SK-N-SH treated with all-trans-retinoic acid at 6 μM for 48 hours (cell line): ENCODE measurements around the gene INPP4B.

Experiments
- ATAC-seq: fragments of 200-7000 bp; cut with Tn5 transposase; 3 replicates; pipeline ENCODE4 v1.9.1; 2020; ENCODE audit warnings: mild to moderate bottlenecking, moderate library complexity
- ARNTL ChIP-seq: fragments of 450-650 bp; formaldehyde crosslinking; IDR thresholded peaks from 2 replicates; pipeline ENCODE4 v1.5.0; 2020; ENCODE audit warnings: low read depth, mild to moderate bottlenecking, moderate library complexity, borderline replicate concordance
- BACH2 ChIP-seq: fragments of 250-450 bp; sonication (Bioruptor Pico); IDR thresholded peaks from 2 replicates; pipeline ENCODE4 v1.9.0; 2021; ENCODE audit warnings: mild to moderate bottlenecking, borderline replicate concordance
- ESRRG ChIP-seq: fragments of 250-450 bp; sonication (Bioruptor Pico); IDR thresholded peaks from 2 replicates; pipeline ENCODE4 v1.6.1; 2021; ENCODE audit warnings: mild to moderate bottlenecking
- ISL1 ChIP-seq: fragments of 250-450 bp; sonication (Bioruptor Pico); IDR thresholded peaks from 2 replicates; pipeline ENCODE4 v2.1.2; 2022; ENCODE audit warnings: mild to moderate bottlenecking, moderate library complexity
- OSR1 ChIP-seq: fragments of 250-450 bp; sonication (Bioruptor Pico); IDR thresholded peaks from 2 replicates; pipeline ENCODE4 v1.8.0; 2022; ENCODE audit warnings: moderate library complexity, mild to moderate bottlenecking, inconsistent platforms
- PPARA ChIP-seq: fragments of 250-450 bp; sonication (Bioruptor Pico); IDR thresholded peaks from 2 replicates; pipeline ENCODE4 v1.5.0; 2020; ENCODE audit warnings: mild to moderate bottlenecking, borderline replicate concordance
- RARB ChIP-seq: fragments of 250-450 bp; sonication (Bioruptor Pico); IDR thresholded peaks from 2 replicates; pipeline ENCODE4 v1.8.0; 2021; ENCODE audit warnings: mild to moderate bottlenecking, moderate library complexity
- SNAI2 ChIP-seq: fragments of 250-450 bp; sonication (Bioruptor Pico); IDR thresholded peaks from 2 replicates; pipeline ENCODE4 v1.5.0; 2020; ENCODE audit warnings: mild to moderate bottlenecking, moderate library complexity
- TCF4 ChIP-seq: fragments of 250-450 bp; sonication (Bioruptor Pico); IDR thresholded peaks from 2 replicates; pipeline ENCODE4 v1.8.0; 2021; ENCODE audit warnings: mild to moderate bottlenecking, moderate library complexity, borderline replicate concordance
- ZFP3 ChIP-seq: fragments of 250-450 bp; sonication (Bioruptor Pico); IDR thresholded peaks from 2 replicates; pipeline ENCODE4 v1.5.0; 2020; ENCODE audit warnings: mild to moderate bottlenecking, moderate library complexity
- ZFP30 ChIP-seq: fragments of 450-650 bp; formaldehyde crosslinking; IDR thresholded peaks from 2 replicates; pipeline ENCODE4 v1.5.0; 2022; ENCODE audit warnings: mild to moderate bottlenecking, moderate library complexity
- ZNF565 ChIP-seq: fragments of 450-650 bp; formaldehyde crosslinking; conservative IDR thresholded peaks from 2 replicates; pipeline ENCODE4 v1.5.0; 2020; ENCODE audit warnings: low read depth, mild to moderate bottlenecking, moderate library complexity
- ZNF8 ChIP-seq: fragments of 450-650 bp; formaldehyde crosslinking; IDR thresholded peaks from 2 replicates; pipeline ENCODE4 v1.5.0; 2020; ENCODE audit warnings: mild to moderate bottlenecking, moderate library complexity
- TF ChIP-seq, protein P1 (sequence below): fragments of 250-450 bp; sonication (Bioruptor Pico); IDR thresholded peaks from 2 replicates; pipeline ENCODE4 v1.5.1; 2020; ENCODE audit warnings: low read depth, mild to moderate bottlenecking, moderate library complexity
- TF ChIP-seq, protein P2 (sequence below): fragments of 250-450 bp; sonication (Bioruptor Pico); IDR thresholded peaks from 2 replicates; pipeline ENCODE4 v1.8.0; 2021; ENCODE audit warnings: low read depth, mild to moderate bottlenecking, moderate library complexity, borderline replicate concordance
- TF ChIP-seq, protein P3 (sequence below): fragments of 250-450 bp; sonication (Bioruptor Pico); IDR thresholded peaks from 2 replicates; pipeline ENCODE4 v1.5.1; 2021; ENCODE audit warnings: mild to moderate bottlenecking, moderate library complexity
- TF ChIP-seq, protein P4 (sequence below): fragments of 250-450 bp; sonication (Bioruptor Pico); IDR thresholded peaks from 2 replicates; pipeline ENCODE4 v1.5.0; 2020; ENCODE audit warnings: mild to moderate bottlenecking, moderate library complexity
- TF ChIP-seq, protein P5 (sequence below): fragments of 250-450 bp; sonication (Bioruptor Pico); IDR thresholded peaks from 2 replicates; pipeline ENCODE4 v1.8.0; 2020; ENCODE audit warnings: mild to moderate bottlenecking, moderate library complexity, borderline replicate concordance

INPP4B gene

DNA sequence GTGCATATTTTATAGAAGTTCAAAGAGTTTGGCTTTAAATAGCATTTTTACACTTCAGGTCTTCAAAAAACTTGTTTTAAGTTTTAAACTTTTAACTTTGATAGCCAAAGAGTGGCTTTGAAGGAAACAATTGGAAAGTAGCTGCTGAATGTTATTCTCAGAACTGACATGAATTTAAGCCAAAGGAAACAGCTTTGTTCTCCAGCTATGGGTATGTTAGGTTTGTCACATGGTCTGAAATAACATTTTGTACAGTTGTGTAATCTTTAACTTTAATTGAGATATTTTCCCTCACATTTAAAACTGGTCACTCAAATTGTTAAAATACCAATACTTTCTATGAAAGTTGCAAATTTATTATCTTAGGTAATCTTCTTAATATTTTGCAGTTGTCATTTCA lies 645.1 kb downstream of the INPP4B start:
- TF ChIP-seq PPARA (CRISPR knock-in tag) (no peak), ZFP30 (CRISPR knock-in tag) (no peak), ZNF565 (CRISPR knock-in tag) (no peak), ZNF8 (no peak), ISL1 (CRISPR knock-in tag) (no peak)
- ATAC-seq: no peak

DNA sequence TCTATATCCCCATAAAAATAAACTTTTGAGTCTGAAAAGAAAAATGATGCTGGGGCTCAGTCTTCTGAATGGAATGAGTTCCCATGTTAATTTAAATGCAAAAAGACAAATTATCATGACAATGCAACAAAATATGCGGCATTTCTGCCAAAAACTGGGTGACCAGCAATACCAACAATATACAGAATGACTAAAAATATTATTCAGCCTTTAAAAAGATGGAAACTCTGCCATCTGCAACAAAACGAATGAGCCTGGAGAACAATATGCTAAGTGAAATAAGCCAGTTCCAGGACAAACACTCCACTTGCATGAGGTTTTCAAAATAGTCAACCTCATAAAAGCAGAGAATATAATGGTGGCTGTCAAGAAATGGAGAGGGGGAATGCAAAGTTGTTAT lies 651.2 kb downstream of the INPP4B start:
- TF ChIP-seq SNAI2 (CRISPR knock-in tag): no peak
- no peak for TF ChIP-seq ESRRG (CRISPR knock-in tag)
- no peak for TF ChIP-seq BACH2 (CRISPR knock-in tag)
- no peak for TF ChIP-seq TCF4 (CRISPR knock-in tag)
- no peak for TF ChIP-seq PPARA (CRISPR knock-in tag)
- no peak for TF ChIP-seq OSR1 (CRISPR knock-in tag)
- TF ChIP-seq RARB: no peak
- TF ChIP-seq, protein P1, sequence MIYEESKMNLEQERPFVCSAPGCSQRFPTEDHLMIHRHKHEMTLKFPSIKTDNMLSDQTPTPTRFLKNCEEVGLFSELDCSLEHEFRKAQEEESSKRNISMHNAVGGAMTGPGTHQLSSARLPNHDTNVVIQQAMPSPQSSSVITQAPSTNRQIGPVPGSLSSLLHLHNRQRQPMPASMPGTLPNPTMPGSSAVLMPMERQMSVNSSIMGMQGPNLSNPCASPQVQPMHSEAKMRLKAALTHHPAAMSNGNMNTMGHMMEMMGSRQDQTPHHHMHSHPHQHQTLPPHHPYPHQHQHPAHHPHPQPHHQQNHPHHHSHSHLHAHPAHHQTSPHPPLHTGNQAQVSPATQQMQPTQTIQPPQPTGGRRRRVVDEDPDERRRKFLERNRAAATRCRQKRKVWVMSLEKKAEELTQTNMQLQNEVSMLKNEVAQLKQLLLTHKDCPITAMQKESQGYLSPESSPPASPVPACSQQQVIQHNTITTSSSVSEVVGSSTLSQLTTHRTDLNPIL (CRISPR knock-in tag): no peak
- TF ChIP-seq ZFP3 (CRISPR knock-in tag): no peak
- no peak for TF ChIP-seq ISL1 (CRISPR knock-in tag)
- no peak for TF ChIP-seq ARNTL
- TF ChIP-seq, protein P2, sequence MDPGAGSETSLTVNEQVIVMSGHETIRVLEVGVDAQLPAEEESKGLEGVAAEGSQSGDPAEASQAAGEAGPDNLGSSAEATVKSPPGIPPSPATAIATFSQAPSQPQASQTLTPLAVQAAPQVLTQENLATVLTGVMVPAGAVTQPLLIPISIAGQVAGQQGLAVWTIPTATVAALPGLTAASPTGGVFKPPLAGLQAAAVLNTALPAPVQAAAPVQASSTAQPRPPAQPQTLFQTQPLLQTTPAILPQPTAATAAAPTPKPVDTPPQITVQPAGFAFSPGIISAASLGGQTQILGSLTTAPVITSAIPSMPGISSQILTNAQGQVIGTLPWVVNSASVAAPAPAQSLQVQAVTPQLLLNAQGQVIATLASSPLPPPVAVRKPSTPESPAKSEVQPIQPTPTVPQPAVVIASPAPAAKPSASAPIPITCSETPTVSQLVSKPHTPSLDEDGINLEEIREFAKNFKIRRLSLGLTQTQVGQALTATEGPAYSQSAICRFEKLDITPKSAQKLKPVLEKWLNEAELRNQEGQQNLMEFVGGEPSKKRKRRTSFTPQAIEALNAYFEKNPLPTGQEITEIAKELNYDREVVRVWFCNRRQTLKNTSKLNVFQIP (CRISPR knock-in tag): no peak
- TF ChIP-seq, protein P3, sequence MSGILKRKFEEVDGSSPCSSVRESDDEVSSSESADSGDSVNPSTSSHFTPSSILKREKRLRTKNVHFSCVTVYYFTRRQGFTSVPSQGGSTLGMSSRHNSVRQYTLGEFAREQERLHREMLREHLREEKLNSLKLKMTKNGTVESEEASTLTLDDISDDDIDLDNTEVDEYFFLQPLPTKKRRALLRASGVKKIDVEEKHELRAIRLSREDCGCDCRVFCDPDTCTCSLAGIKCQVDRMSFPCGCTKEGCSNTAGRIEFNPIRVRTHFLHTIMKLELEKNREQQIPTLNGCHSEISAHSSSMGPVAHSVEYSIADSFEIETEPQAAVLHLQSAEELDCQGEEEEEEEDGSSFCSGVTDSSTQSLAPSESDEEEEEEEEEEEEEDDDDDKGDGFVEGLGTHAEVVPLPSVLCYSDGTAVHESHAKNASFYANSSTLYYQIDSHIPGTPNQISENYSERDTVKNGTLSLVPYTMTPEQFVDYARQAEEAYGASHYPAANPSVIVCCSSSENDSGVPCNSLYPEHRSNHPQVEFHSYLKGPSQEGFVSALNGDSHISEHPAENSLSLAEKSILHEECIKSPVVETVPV (CRISPR knock-in tag): no peak
- peak; percentile 54 for ATAC-seq

DNA sequence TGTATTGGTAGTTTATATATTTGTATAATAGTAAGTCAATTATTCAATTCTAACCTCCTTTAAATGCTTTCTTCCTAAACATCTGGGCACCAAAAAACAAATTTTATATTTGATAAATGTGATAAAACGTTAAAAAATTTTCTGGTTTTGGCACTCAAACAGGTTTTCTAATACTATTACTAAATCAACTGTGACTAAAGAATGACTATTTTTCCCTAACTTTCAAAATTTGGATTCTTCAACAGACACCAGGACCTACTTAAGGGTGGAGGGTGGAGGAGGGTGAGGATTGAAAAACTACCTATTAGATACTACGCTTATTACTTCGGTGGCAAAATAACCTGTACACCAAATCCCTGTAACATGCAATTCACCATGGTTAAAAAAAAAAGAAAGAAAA lies 654.2 kb downstream of the INPP4B start:
- no peak for ATAC-seq
- TF ChIP-seq SNAI2 (CRISPR knock-in tag) (no peak), ZNF565 (CRISPR knock-in tag) (no peak), OSR1 (CRISPR knock-in tag) (no peak)
- TF ChIP-seq, protein P4, sequence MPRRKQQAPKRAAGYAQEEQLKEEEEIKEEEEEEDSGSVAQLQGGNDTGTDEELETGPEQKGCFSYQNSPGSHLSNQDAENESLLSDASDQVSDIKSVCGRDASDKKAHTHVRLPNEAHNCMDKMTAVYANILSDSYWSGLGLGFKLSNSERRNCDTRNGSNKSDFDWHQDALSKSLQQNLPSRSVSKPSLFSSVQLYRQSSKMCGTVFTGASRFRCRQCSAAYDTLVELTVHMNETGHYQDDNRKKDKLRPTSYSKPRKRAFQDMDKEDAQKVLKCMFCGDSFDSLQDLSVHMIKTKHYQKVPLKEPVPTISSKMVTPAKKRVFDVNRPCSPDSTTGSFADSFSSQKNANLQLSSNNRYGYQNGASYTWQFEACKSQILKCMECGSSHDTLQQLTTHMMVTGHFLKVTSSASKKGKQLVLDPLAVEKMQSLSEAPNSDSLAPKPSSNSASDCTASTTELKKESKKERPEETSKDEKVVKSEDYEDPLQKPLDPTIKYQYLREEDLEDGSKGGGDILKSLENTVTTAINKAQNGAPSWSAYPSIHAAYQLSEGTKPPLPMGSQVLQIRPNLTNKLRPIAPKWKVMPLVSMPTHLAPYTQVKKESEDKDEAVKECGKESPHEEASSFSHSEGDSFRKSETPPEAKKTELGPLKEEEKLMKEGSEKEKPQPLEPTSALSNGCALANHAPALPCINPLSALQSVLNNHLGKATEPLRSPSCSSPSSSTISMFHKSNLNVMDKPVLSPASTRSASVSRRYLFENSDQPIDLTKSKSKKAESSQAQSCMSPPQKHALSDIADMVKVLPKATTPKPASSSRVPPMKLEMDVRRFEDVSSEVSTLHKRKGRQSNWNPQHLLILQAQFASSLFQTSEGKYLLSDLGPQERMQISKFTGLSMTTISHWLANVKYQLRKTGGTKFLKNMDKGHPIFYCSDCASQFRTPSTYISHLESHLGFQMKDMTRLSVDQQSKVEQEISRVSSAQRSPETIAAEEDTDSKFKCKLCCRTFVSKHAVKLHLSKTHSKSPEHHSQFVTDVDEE: no peak
- TF ChIP-seq, protein P5, sequence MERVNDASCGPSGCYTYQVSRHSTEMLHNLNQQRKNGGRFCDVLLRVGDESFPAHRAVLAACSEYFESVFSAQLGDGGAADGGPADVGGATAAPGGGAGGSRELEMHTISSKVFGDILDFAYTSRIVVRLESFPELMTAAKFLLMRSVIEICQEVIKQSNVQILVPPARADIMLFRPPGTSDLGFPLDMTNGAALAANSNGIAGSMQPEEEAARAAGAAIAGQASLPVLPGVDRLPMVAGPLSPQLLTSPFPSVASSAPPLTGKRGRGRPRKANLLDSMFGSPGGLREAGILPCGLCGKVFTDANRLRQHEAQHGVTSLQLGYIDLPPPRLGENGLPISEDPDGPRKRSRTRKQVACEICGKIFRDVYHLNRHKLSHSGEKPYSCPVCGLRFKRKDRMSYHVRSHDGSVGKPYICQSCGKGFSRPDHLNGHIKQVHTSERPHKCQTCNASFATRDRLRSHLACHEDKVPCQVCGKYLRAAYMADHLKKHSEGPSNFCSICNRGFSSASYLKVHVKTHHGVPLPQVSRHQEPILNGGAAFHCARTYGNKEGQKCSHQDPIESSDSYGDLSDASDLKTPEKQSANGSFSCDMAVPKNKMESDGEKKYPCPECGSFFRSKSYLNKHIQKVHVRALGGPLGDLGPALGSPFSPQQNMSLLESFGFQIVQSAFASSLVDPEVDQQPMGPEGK (CRISPR knock-in tag): no peak

DNA sequence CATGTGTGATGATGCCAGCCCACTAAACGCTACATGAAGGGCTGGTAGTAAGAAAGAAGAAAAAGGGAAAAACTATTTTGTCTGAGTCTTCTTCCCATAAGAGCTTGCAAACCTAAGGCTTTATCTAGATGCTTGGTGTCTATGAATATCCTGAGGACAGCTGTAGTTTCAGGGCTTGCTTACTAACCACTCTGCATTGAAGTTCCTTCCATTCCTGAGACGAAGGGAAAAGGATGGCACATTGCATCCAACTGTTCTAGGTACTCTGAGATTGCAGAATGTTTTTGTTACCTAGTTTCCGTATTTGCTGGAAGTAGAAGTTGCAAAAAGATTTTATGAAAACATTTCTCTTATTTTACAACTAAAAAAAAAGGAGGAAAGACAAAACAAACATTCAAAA lies 665.1 kb downstream of the INPP4B start:
- TF ChIP-seq, protein P4: no peak
- no peak for TF ChIP-seq ZFP30 (CRISPR knock-in tag)
- TF ChIP-seq, all 23 proteins: peak for 0
- ATAC-seq: no peak
